ENCODE data around the gene COMMD9.

- no peak for TF ChIP-seq CTCF (IDR thresholded peaks at IDR 0.05; ENCODE audit: low read length)
- TF ChIP-seq EZH2 (IDR thresholded peaks at IDR 0.05; ENCODE audit: borderline replicate concordance, low read length) = no peak
Measured at GRCh38 chr11:36333897-36334296, 44.7 kb upstream of the COMMD9 start.

All from OCI-LY1 (cell line).